CMK (cell line): ENCODE measurements around the gene NEURL1B.

Source experiments
- DNase-seq: peaks from one replicate; pipeline ENCODE4 v3.0.0-alpha.2; 2010; ENCODE audit warnings: low read depth

NEURL1B gene

GRCh38 chr5:172732201-172732865 lies 91.3 kb downstream of the NEURL1B start:
- no peak for DNase-seq

GRCh38 chr5:172733131-172733973 lies 92.3 kb downstream of the NEURL1B start:
- DNase-seq, result no peak

- no peak for DNase-seq
These were observed 92.9 kb downstream of the NEURL1B start for GRCh38 chr5:172733974-172734346.

- DNase-seq, result no peak
These were observed 94.2 kb downstream of the NEURL1B start for GRCh38 chr5:172735141-172735831.

- DNase-seq, result no peak
These were observed 95.6 kb downstream of the NEURL1B start for GRCh38 chr5:172736508-172737135.

- no peak for DNase-seq
These were observed 98.3 kb downstream of the NEURL1B start for GRCh38 chr5:172739375-172739774.

- no peak for DNase-seq
These were observed 99.6 kb downstream of the NEURL1B start for GRCh38 chr5:172740428-172741205.
